SH-SY5Y (cell line): ENCODE measurements around the gene PGGHG.

ENCODE experiments used
- GATA2 ChIP-seq: IDR thresholded peaks from 2 replicates; pipeline ENCODE4 v1.6.1; 2011; ENCODE audit warnings: mild to moderate bottlenecking, low read depth, low read length
- GATA3 ChIP-seq: IDR thresholded peaks from 2 replicates; pipeline ENCODE4 v1.6.1; 2011; ENCODE audit warnings: low read depth, mild to moderate bottlenecking, low read length, moderate library complexity

GRCh38 chr11:303363-303762, 14.4 kb downstream of the PGGHG start:
- TF ChIP-seq GATA2 (no peak), GATA3 (no peak)
